Breast epithelium (tissue), 4 donors: ENCODE results near the gene CKB. TPM values are rescaled to one million over a fixed set of nuclear protein-coding genes. Genes with fewer than 3 reads are reported as not detected.

Experiments
- DNase-seq, 2 donors: peaks; one replicate each; pipeline ENCODE4 v3.0.0-alpha.2; 2019; ENCODE audit warnings: low spot score in 2 of 2
- H3K27ac ChIP-seq, 2 donors: fragments of 200-600 bp; sonication (generic) in 1 of 2; one replicate each; pipeline ENCODE4 v1.5.1; 2016 to 2019; ENCODE audit warnings: mild to moderate bottlenecking in 1 of 2
- H3K27me3 ChIP-seq, 2 donors: fragments of 200-600 bp; sonication (generic) in 1 of 2; one replicate each; pipeline versions ENCODE4 v1.5.1 to v1.6.0; 2017 to 2019; ENCODE audit warnings: control low read depth in 1 of 2, mild to moderate bottlenecking in 1 of 2
- H3K36me3 ChIP-seq: fragments of 200-600 bp; one replicate; pipeline ENCODE4 v1.5.1; 2019
- H3K4me1 ChIP-seq, 2 donors: fragments of 200-600 bp; sonication (generic); one replicate each; pipeline ENCODE4 v1.5.1; 2016 to 2019; ENCODE audit warnings: control low read depth in 1 of 2
- H3K4me3 ChIP-seq, 3 donors: fragments of 200-600 bp; sonication (generic); 1 replicate in 2 of 3; 2 replicates in 1 of 3; pipeline ENCODE4 v1.5.1; 2016 to 2019; ENCODE audit warnings: mild to moderate bottlenecking in 3 of 3, moderate library complexity in 2 of 3
- H3K9me3 ChIP-seq, 2 donors: fragments of 200-600 bp; sonication (generic) in 1 of 2; one replicate each; pipeline ENCODE4 v1.5.1; 2016 to 2019; ENCODE audit warnings: control low read depth in 1 of 2
- POLR2A ChIP-seq: fragments of 450-650 bp; IDR thresholded peaks from one replicate; pipeline ENCODE4 v1.6.1; 2016; ENCODE audit warnings: antibody characterized with exemption, mild to moderate bottlenecking, moderate library complexity
- POLR2AphosphoS5 ChIP-seq, 3 donors: sonication (generic); formaldehyde crosslinking; IDR thresholded peaks; one replicate each; pipeline ENCODE4 v1.6.1; 2017; ENCODE audit warnings: antibody characterized with exemption in 3 of 3
- intact Hi-C: fragments of 100-400 bp; cut with DNase I; formaldehyde crosslinking; loops from one replicate; pipeline ENCODE4 v1.15.1; 2023; ENCODE audit warnings: low total_unique reads
- total RNA-seq, 3 donors: library from RNA; depleted of rRNA; stranded (reverse); fragments of >200 nt; gene quantifications; one replicate each; pipeline ENCODE4 v1.1.0, GENCODE V29; 2016
- TF ChIP-seq, protein P1 (sequence below), 3 donors: fragments of 450-650 bp; IDR thresholded peaks; one replicate each; pipeline ENCODE4 v1.5.1; 2016 to 2017; ENCODE audit warnings: antibody characterized with exemption in 3 of 3, mild to moderate bottlenecking in 3 of 3, moderate library complexity in 3 of 3

CKB gene
- total RNA-seq, 3 donors from 2014 or later, result 61.6 to 305 (median 83.2) TPM

DNA sequence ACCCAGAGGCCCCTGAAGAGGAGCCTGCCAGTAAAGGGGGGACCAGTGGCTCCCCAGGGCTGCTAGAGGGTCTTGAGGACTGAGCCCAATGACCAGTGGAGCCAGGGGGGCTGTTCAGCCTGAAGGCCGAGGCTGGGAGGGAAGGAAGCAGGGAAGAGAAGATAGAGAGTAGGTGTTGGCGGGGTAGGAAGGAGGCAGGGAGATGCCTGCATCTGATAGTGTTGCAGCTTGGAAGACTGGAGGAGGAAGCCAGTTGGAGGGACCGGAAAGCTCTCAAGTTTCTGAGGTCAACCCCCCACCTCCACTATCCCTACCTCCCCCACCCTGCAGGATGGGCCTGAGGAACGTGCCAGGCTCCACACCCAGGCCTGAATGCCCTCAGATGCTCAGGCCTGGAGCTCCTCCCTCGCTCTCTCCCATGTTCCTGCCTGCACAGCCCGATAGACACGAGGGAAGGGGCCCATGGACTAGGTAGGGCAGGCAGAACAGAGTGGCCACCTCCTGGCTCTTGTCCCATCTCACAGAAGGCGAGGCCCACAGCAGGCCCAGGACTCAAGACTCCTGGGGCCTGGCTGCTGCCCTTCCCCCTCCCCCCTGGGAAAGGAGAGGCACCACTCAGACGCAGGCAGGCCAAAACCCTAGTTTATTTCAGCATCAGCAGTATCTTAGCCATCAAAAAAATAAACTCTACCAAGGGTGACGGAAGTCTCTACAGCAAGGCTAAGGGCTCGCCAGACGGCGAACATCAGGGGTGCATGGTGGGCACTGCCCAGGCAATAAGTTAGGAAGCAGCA is 3.4 kb downstream of the CKB start:
- peak overlapping the region in 1 of 2 donors; percentile 23 for H3K27ac ChIP-seq
- intact Hi-C loops, result no loop called here
- no peak overlapping the region for H3K4me3 ChIP-seq
- no peaks in the 10 kb centered on the region for H3K36me3 ChIP-seq
- H3K4me1 ChIP-seq, result peaks cover 0 to 5% of the 10 kb centered on the region in 2 donors
- no peak for TF ChIP-seq POLR2A
- TF ChIP-seq, protein P1, sequence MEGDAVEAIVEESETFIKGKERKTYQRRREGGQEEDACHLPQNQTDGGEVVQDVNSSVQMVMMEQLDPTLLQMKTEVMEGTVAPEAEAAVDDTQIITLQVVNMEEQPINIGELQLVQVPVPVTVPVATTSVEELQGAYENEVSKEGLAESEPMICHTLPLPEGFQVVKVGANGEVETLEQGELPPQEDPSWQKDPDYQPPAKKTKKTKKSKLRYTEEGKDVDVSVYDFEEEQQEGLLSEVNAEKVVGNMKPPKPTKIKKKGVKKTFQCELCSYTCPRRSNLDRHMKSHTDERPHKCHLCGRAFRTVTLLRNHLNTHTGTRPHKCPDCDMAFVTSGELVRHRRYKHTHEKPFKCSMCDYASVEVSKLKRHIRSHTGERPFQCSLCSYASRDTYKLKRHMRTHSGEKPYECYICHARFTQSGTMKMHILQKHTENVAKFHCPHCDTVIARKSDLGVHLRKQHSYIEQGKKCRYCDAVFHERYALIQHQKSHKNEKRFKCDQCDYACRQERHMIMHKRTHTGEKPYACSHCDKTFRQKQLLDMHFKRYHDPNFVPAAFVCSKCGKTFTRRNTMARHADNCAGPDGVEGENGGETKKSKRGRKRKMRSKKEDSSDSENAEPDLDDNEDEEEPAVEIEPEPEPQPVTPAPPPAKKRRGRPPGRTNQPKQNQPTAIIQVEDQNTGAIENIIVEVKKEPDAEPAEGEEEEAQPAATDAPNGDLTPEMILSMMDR (IDR thresholded peaks at IDR 0.05), result no peak
- no peak for TF ChIP-seq POLR2AphosphoS5 (IDR thresholded peaks at IDR 0.05)
- H3K27me3 ChIP-seq, result no peaks in the 10 kb centered on the region
- no peak for DNase-seq
- H3K9me3 ChIP-seq, result no peaks in the 10 kb centered on the region

DNA sequence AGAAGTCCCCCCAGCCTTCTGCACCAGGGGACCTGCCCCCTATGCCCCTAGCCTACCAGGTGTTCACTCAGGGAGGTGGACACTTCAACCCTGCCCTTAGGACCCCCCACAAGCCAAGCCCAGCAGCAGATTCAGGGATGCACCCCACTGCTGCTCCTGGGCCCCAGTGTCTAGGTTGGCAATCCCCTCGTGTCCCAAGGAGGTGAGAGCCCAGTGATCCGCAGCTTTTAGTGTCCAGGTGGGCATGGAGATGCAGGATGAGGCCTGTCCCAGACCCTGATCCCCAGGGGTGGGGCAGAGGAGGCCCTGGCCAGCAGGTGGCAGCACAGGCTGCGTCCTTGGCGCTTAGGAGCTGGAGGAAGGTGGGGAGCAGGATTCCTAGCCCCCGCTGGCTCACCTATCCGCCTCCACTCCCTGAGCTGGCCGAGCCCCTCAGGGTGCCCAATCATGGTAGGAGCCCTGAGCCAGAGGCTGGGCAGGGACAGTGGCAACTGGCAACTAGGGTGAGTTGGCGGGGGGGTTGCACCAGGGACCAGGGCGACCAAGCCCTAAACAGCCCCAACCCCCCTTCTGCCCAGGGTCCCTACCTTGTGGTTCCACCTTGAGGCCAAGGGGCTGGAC is 4.1 kb downstream of the CKB start:
- DNase-seq, result no peak
- intact Hi-C loops, result no loop called here
- TF ChIP-seq POLR2AphosphoS5 (IDR thresholded peaks at IDR 0.05) (peak in 1 of 3 donors; percentile 21), POLR2A (no peak)
- TF ChIP-seq, protein P1 (IDR thresholded peaks at IDR 0.05), result peak; percentile 48 to 89 (median 77)
- H3K27ac ChIP-seq, result peak overlapping the region in 1 of 2 donors; percentile 53
- H3K4me3 ChIP-seq, result no peak overlapping the region
- H3K9me3 ChIP-seq, result no peaks in the 10 kb centered on the region
- peaks cover under 1 to 9% of the 10 kb centered on the region in 2 donors for H3K4me1 ChIP-seq
- H3K36me3 ChIP-seq, result no peaks in the 10 kb centered on the region
- no peaks in the 10 kb centered on the region for H3K27me3 ChIP-seq

DNA sequence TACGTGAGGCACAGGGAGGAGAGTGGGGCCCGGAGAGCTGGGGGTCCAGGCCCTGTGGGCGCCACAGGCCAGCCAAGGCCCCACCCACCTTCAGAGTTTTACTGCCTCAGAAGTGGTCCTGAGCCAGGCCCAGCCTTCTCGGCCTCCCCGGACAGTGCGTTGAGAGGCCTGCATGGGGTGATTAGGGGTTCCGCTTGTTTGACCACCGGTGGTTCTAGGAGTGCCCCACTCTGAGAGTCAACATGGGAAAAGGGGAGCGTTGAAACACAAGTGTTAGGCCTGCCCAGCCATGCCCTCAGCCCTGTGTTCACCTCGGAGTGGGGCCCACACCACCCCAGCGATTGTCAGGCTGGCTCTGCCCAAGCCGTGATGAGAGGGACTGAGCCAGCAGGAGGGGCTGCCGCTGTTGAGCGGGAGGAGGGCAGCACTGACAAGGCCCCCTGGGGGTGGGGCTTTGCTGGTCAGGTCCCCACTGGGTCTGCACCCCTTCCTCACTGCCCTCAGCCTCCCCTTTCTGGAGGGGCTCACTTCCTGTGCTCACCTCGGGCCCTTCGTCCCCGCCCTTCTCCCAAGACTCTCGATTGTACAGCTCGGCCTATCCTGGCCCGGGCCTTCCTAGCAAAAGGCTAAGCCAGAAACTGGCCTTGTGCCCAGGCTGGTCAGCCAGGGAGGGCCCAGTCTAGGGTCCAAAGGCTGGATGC is 4.8 kb downstream of the CKB start:
- DNase-seq, result no peak
- Histone ChIP-seq H3K4me3 (no peak overlapping the region), H3K9me3 (no peaks in the 10 kb centered on the region), H3K36me3 (no peaks in the 10 kb centered on the region), H3K27me3 (no peaks in the 10 kb centered on the region), H3K4me1 (peaks cover 4 to 10% of the 10 kb centered on the region in 2 donors), H3K27ac (peak overlapping the region; percentile 13 to 53)
- TF ChIP-seq POLR2A, result no peak
- TF ChIP-seq POLR2AphosphoS5 (IDR thresholded peaks at IDR 0.05), result no peak
- TF ChIP-seq, protein P1 (IDR thresholded peaks at IDR 0.05), result no peak
- intact Hi-C loops, result no loop called here

DNA sequence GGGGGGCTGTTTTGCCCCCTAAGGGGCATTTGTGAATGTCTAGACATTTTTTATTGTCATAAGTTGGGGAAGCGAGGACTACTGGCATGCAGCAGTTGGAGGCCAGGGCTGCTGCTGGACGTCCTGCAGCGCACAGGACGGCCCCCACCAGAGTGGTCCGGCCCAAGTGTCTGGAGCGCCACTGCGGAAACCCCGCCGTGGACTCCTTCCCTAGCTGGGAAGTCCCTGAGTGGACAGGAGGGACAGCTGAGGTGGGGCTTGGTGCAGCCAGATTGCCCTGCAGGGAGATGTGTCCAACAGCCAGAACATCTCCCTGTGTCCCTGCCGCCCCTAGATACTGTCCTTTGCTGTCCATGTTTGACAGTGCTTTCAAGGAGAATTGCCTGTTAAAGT is 5.5 kb downstream of the CKB start:
- no peak overlapping the region for H3K27ac ChIP-seq
- peaks cover 4 to 13% of the 10 kb centered on the region in 2 donors for H3K4me1 ChIP-seq
- no peaks in the 10 kb centered on the region for H3K9me3 ChIP-seq
- H3K4me3 ChIP-seq, result no peak overlapping the region
- no peaks in the 10 kb centered on the region for H3K36me3 ChIP-seq
- no peak for DNase-seq
- intact Hi-C loops, result no loop called here
- H3K27me3 ChIP-seq, result no peaks in the 10 kb centered on the region
- TF ChIP-seq POLR2AphosphoS5 (IDR thresholded peaks at IDR 0.05) (no peak), POLR2A (no peak)
- TF ChIP-seq, protein P1 (IDR thresholded peaks at IDR 0.05), result no peak
